DOHH2 (cell line): ENCODE data around the gene LRRC2.
"Not testable (repeated sequence)": the region's sequence is repeated elsewhere in the genome, so short reads cannot be mapped to it uniquely, and the experiment has no call there.

Experiments
- H3F3A ChIP-seq: fragments of 200-600 bp; sonication (generic), shearing (Covaris generic); 2 replicates; pipeline ENCODE4 v1.6.0; 2016; ENCODE audit warnings: antibody characterized with exemption, mild to moderate bottlenecking; ENCODE audit not compliant: control insufficient read depth, insufficient read depth
- H3K27ac ChIP-seq: fragments of 200-600 bp; sonication (generic); 2 replicates; pipeline ENCODE4 v1.5.1; 2014; ENCODE audit warnings: low read depth, mild to moderate bottlenecking, low read length, moderate library complexity
- H3K27me3 ChIP-seq: fragments of 200-600 bp; sonication (generic); 2 replicates; pipeline ENCODE4 v1.6.1; 2014; ENCODE audit warnings: mild to moderate bottlenecking, low read length, mixed read lengths; ENCODE audit not compliant: control insufficient read depth
- H3K36me3 ChIP-seq: fragments of 200-600 bp; sonication (generic); 2 replicates; pipeline ENCODE4 v1.6.1; 2014; ENCODE audit warnings: mild to moderate bottlenecking, low read length, moderate library complexity, mixed read lengths; ENCODE audit not compliant: control insufficient read depth
- H3K4me1 ChIP-seq: fragments of 200-600 bp; sonication (generic); 2 replicates; pipeline ENCODE4 v1.6.1; 2014; ENCODE audit warnings: mild to moderate bottlenecking, low read length, mixed read lengths; ENCODE audit not compliant: control insufficient read depth
- H3K4me2 ChIP-seq: fragments of 200-600 bp; sonication (generic); 2 replicates; pipeline ENCODE4 v1.6.0; 2014; ENCODE audit warnings: mild to moderate bottlenecking, low read length, moderate library complexity
- H3K4me3 ChIP-seq: fragments of 200-600 bp; sonication (generic); 2 replicates; pipeline ENCODE4 v1.5.1; 2014; ENCODE audit warnings: mild to moderate bottlenecking, low read length, mixed read lengths
- H3K79me2 ChIP-seq: fragments of 200-600 bp; sonication (generic); 2 replicates; pipeline ENCODE4 v1.6.1; 2014; ENCODE audit warnings: mild to moderate bottlenecking, low read length, mixed read lengths; ENCODE audit not compliant: control insufficient read depth
- H3K9me2 ChIP-seq: fragments of 200-600 bp; sonication (generic); replicated peaks from 2 replicates; pipeline ENCODE4 v1.6.1; 2014; ENCODE audit warnings: mild to moderate bottlenecking, low read length, mixed read lengths; ENCODE audit not compliant: control insufficient read depth
- H3K9me3 ChIP-seq: fragments of 200-600 bp; sonication (generic); 2 replicates; pipeline ENCODE4 v1.6.1; 2014; ENCODE audit warnings: antibody characterized with exemption, low read length, mixed read lengths; ENCODE audit not compliant: control insufficient read depth, insufficient read depth
- H4K20me1 ChIP-seq: fragments of 200-600 bp; sonication (generic); 2 replicates; pipeline ENCODE4 v1.6.0; 2014; ENCODE audit warnings: low read depth, mild to moderate bottlenecking, antibody characterized with exemption, low read length, moderate library complexity; ENCODE audit not compliant: control insufficient read depth, insufficient read depth
- CTCF ChIP-seq: fragments of 200-600 bp; sonication (generic); IDR thresholded peaks from one replicate; pipeline ENCODE4 v1.5.1; 2014; ENCODE audit warnings: antibody characterized with exemption, mild to moderate bottlenecking, low read depth, low read length; ENCODE audit not compliant: poor library complexity, severe bottlenecking
- EZH2phosphoT487 ChIP-seq: fragments of 200-600 bp; sonication (generic); IDR thresholded peaks from 2 replicates; pipeline ENCODE4 v1.6.1; 2017; ENCODE audit warnings: borderline replicate concordance, mild to moderate bottlenecking, antibody characterized with exemption, low read length, moderate library complexity, mixed read lengths

LRRC2 gene

GRCh38 chr3:46580675-46581074 lies 14.6 kb upstream of the LRRC2 start:
- no peak overlapping the region for H3K27ac ChIP-seq
- TF ChIP-seq EZH2phosphoT487 = no peak
- TF ChIP-seq CTCF = no peak
- no peaks in the 10 kb centered on the region for H3K27me3 ChIP-seq
- no peaks in the 10 kb centered on the region for H3K9me3 ChIP-seq
- H3K79me2 ChIP-seq = no peaks in the 10 kb centered on the region
- H3F3A ChIP-seq = no peaks in the 10 kb centered on the region
- H3K4me1 ChIP-seq = peaks cover 4% of the 10 kb centered on the region; the same call in 1 of the 2 replicates
- H3K4me3 ChIP-seq = no peak overlapping the region
- no peak overlapping the region for H3K4me2 ChIP-seq
- H4K20me1 ChIP-seq = no peaks in the 10 kb centered on the region
- H3K36me3 ChIP-seq = no peaks in the 10 kb centered on the region
- H3K9me2 ChIP-seq = no peaks in the 10 kb centered on the region

GRCh38 chr3:46579756-46580286 lies 13.7 kb upstream of the LRRC2 start:
- no peak overlapping the region for H3K4me2 ChIP-seq
- no peaks in the 10 kb centered on the region for H4K20me1 ChIP-seq
- no peak overlapping the region for H3K27ac ChIP-seq
- H3K36me3 ChIP-seq = no peaks in the 10 kb centered on the region
- H3F3A ChIP-seq = no peaks in the 10 kb centered on the region
- no peak overlapping the region for H3K4me3 ChIP-seq
- TF ChIP-seq EZH2phosphoT487 (no peak), CTCF (no peak)
- peaks cover 4% of the 10 kb centered on the region; the same call in 1 of the 2 replicates for H3K4me1 ChIP-seq
- no peaks in the 10 kb centered on the region for H3K27me3 ChIP-seq
- no peaks in the 10 kb centered on the region for H3K9me2 ChIP-seq
- H3K79me2 ChIP-seq = no peaks in the 10 kb centered on the region
- H3K9me3 ChIP-seq = no peaks in the 10 kb centered on the region

- H3K9me3 ChIP-seq = no peaks in the 10 kb centered on the region
- peaks cover 4% of the 10 kb centered on the region; the same call in 1 of the 2 replicates for H3K4me1 ChIP-seq
- no peaks in the 10 kb centered on the region for H3K27me3 ChIP-seq
- H3K79me2 ChIP-seq = no peaks in the 10 kb centered on the region
- no peaks in the 10 kb centered on the region for H3K9me2 ChIP-seq
- H3K4me3 ChIP-seq = no peak overlapping the region
- no peaks in the 10 kb centered on the region for H3F3A ChIP-seq
- no peaks in the 10 kb centered on the region for H3K36me3 ChIP-seq
- TF ChIP-seq EZH2phosphoT487 (no peak), CTCF (no peak)
- H4K20me1 ChIP-seq = no peaks in the 10 kb centered on the region
- no peak overlapping the region for H3K4me2 ChIP-seq
- H3K27ac ChIP-seq = no peak overlapping the region
Observed at GRCh38 chr3:46578973-46579755, 13.1 kb upstream of the LRRC2 start.

- not testable (repeated sequence) for H3K4me2 ChIP-seq, H3K36me3 ChIP-seq, H4K20me1 ChIP-seq, H3F3A ChIP-seq, H3K4me3 ChIP-seq, H3K79me2 ChIP-seq, H3K9me2 ChIP-seq, H3K27me3 ChIP-seq, H3K27ac ChIP-seq, H3K9me3 ChIP-seq, H3K4me1 ChIP-seq
Observed at GRCh38 chr3:46577580-46578249, 11.6 kb upstream of the LRRC2 start.
